ENCODE results near the gene EPN2. TPM values are rescaled to one million over a fixed set of nuclear protein-coding genes. Genes with fewer than 3 reads are reported as not detected.

Gene EPN2
- total RNA-seq, 1 donor from 2014 or later: 18.3 TPM

GRCh38 chr17:19264268-19264667, 27.1 kb downstream of the EPN2 start:
- Histone ChIP-seq H3K4me3 (ENCODE audit: low read length in 3 of 3) (no peak overlapping the region), H3K27me3 (ENCODE audit: control insufficient read depth in 3 of 3, insufficient read depth in 3 of 3, low read length in 3 of 3) (no peaks in the 10 kb centered on the region), H3K27ac (ENCODE audit: low read depth, low read length) (peak overlapping the region; percentile 91), H3K36me3 (ENCODE audit: control insufficient read depth in 3 of 3, insufficient read depth in 3 of 3, low read length in 3 of 3) (no peaks in the 10 kb centered on the region), H3K9me3 (ENCODE audit: control insufficient read depth in 3 of 3, low read length in 3 of 3) (no peaks in the 10 kb centered on the region), H3K4me1 (ENCODE audit: control insufficient read depth in 3 of 3, insufficient read depth in 3 of 3, low read length in 3 of 3) (peaks cover 50 to 64% (median 59%) of the 10 kb centered on the region in 3 donors), H3K9ac (ENCODE audit: low read depth in 1 of 3, low read length in 3 of 3) (peak overlapping the region in 2 of 3 donors; percentile 10 to 47)

- H3K9me3 ChIP-seq (ENCODE audit: control insufficient read depth in 3 of 3, low read length in 3 of 3): no peaks in the 10 kb centered on the region
- H3K4me3 ChIP-seq (ENCODE audit: low read length in 3 of 3): no peak overlapping the region
- peak overlapping the region; percentile 91 for H3K27ac ChIP-seq (ENCODE audit: low read depth, low read length)
- no peaks in the 10 kb centered on the region for H3K36me3 ChIP-seq (ENCODE audit: control insufficient read depth in 3 of 3, insufficient read depth in 3 of 3, low read length in 3 of 3)
- no peaks in the 10 kb centered on the region for H3K27me3 ChIP-seq (ENCODE audit: control insufficient read depth in 3 of 3, insufficient read depth in 3 of 3, low read length in 3 of 3)
- H3K4me1 ChIP-seq (ENCODE audit: control insufficient read depth in 3 of 3, insufficient read depth in 3 of 3, low read length in 3 of 3): peaks cover 52 to 66% (median 60%) of the 10 kb centered on the region in 3 donors
- peak overlapping the region in 2 of 3 donors; percentile 10 to 47 for H3K9ac ChIP-seq (ENCODE audit: low read depth in 1 of 3, low read length in 3 of 3)
Observed at GRCh38 chr17:19264681-19265080, 27.5 kb downstream of the EPN2 start.

GRCh38 chr17:19265755-19266154, 28.6 kb downstream of the EPN2 start:
- Histone ChIP-seq H3K9ac (ENCODE audit: low read depth in 1 of 3, low read length in 3 of 3) (no peak overlapping the region), H3K27ac (ENCODE audit: low read depth, low read length) (no peak overlapping the region), H3K27me3 (ENCODE audit: control insufficient read depth in 3 of 3, insufficient read depth in 3 of 3, low read length in 3 of 3) (no peaks in the 10 kb centered on the region), H3K9me3 (ENCODE audit: control insufficient read depth in 3 of 3, low read length in 3 of 3) (no peaks in the 10 kb centered on the region), H3K36me3 (ENCODE audit: control insufficient read depth in 3 of 3, insufficient read depth in 3 of 3, low read length in 3 of 3) (no peaks in the 10 kb centered on the region), H3K4me3 (ENCODE audit: low read length in 3 of 3) (peak overlapping the region in 1 of 3 donors; percentile 8), H3K4me1 (ENCODE audit: control insufficient read depth in 3 of 3, insufficient read depth in 3 of 3, low read length in 3 of 3) (peaks cover 51 to 68% (median 64%) of the 10 kb centered on the region in 3 donors)

- Histone ChIP-seq H3K27ac (ENCODE audit: low read depth, low read length) (no peak overlapping the region), H3K9me3 (ENCODE audit: control insufficient read depth in 3 of 3, low read length in 3 of 3) (no peaks in the 10 kb centered on the region), H3K4me3 (ENCODE audit: low read length in 3 of 3) (no peak overlapping the region), H3K36me3 (ENCODE audit: control insufficient read depth in 3 of 3, insufficient read depth in 3 of 3, low read length in 3 of 3) (no peaks in the 10 kb centered on the region), H3K27me3 (ENCODE audit: control insufficient read depth in 3 of 3, insufficient read depth in 3 of 3, low read length in 3 of 3) (no peaks in the 10 kb centered on the region), H3K9ac (ENCODE audit: low read depth in 1 of 3, low read length in 3 of 3) (no peak overlapping the region), H3K4me1 (ENCODE audit: control insufficient read depth in 3 of 3, insufficient read depth in 3 of 3, low read length in 3 of 3) (peaks cover 56 to 76% (median 74%) of the 10 kb centered on the region in 3 donors)
Observed at GRCh38 chr17:19268611-19269010, 31.4 kb downstream of the EPN2 start.

- H3K9ac ChIP-seq (ENCODE audit: low read depth in 1 of 3, low read length in 3 of 3): no peak overlapping the region
- H3K4me1 ChIP-seq (ENCODE audit: control insufficient read depth in 3 of 3, insufficient read depth in 3 of 3, low read length in 3 of 3): peaks cover 53 to 72% (median 71%) of the 10 kb centered on the region in 3 donors
- peaks cover 3 to 4% (median 3%) of the 10 kb centered on the region in 3 donors for H3K36me3 ChIP-seq (ENCODE audit: control insufficient read depth in 3 of 3, insufficient read depth in 3 of 3, low read length in 3 of 3)
- H3K9me3 ChIP-seq (ENCODE audit: control insufficient read depth in 3 of 3, low read length in 3 of 3): no peaks in the 10 kb centered on the region
- H3K27ac ChIP-seq (ENCODE audit: low read depth, low read length): no peak overlapping the region
- H3K4me3 ChIP-seq (ENCODE audit: low read length in 3 of 3): no peak overlapping the region
- H3K27me3 ChIP-seq (ENCODE audit: control insufficient read depth in 3 of 3, insufficient read depth in 3 of 3, low read length in 3 of 3): no peaks in the 10 kb centered on the region
Observed at GRCh38 chr17:19269106-19269505, 31.9 kb downstream of the EPN2 start.

GRCh38 chr17:19269641-19270040, 32.5 kb downstream of the EPN2 start:
- Histone ChIP-seq H3K36me3 (ENCODE audit: control insufficient read depth in 3 of 3, insufficient read depth in 3 of 3, low read length in 3 of 3) (peaks cover 3 to 4% (median 4%) of the 10 kb centered on the region in 3 donors), H3K9me3 (ENCODE audit: control insufficient read depth in 3 of 3, low read length in 3 of 3) (no peaks in the 10 kb centered on the region), H3K27me3 (ENCODE audit: control insufficient read depth in 3 of 3, insufficient read depth in 3 of 3, low read length in 3 of 3) (no peaks in the 10 kb centered on the region), H3K4me3 (ENCODE audit: low read length in 3 of 3) (no peak overlapping the region), H3K4me1 (ENCODE audit: control insufficient read depth in 3 of 3, insufficient read depth in 3 of 3, low read length in 3 of 3) (peaks cover 51 to 67% (median 66%) of the 10 kb centered on the region in 3 donors), H3K9ac (ENCODE audit: low read depth in 1 of 3, low read length in 3 of 3) (no peak overlapping the region), H3K27ac (ENCODE audit: low read depth, low read length) (no peak overlapping the region)

- Histone ChIP-seq H3K9me3 (ENCODE audit: control insufficient read depth in 3 of 3, low read length in 3 of 3) (no peaks in the 10 kb centered on the region), H3K4me3 (ENCODE audit: low read length in 3 of 3) (no peak overlapping the region), H3K27me3 (ENCODE audit: control insufficient read depth in 3 of 3, insufficient read depth in 3 of 3, low read length in 3 of 3) (no peaks in the 10 kb centered on the region), H3K9ac (ENCODE audit: low read depth in 1 of 3, low read length in 3 of 3) (no peak overlapping the region), H3K27ac (ENCODE audit: low read depth, low read length) (no peak overlapping the region), H3K4me1 (ENCODE audit: control insufficient read depth in 3 of 3, insufficient read depth in 3 of 3, low read length in 3 of 3) (peaks cover 52 to 66% (median 64%) of the 10 kb centered on the region in 3 donors), H3K36me3 (ENCODE audit: control insufficient read depth in 3 of 3, insufficient read depth in 3 of 3, low read length in 3 of 3) (peaks cover 3 to 4% (median 4%) of the 10 kb centered on the region in 3 donors)
Observed at GRCh38 chr17:19270347-19270703, 33.2 kb downstream of the EPN2 start.

- H3K9ac ChIP-seq (ENCODE audit: low read depth in 1 of 3, low read length in 3 of 3): peak overlapping the region in 1 of 3 donors; percentile 1
- no peak overlapping the region for H3K27ac ChIP-seq (ENCODE audit: low read depth, low read length)
- peaks cover 3 to 4% (median 4%) of the 10 kb centered on the region in 3 donors for H3K36me3 ChIP-seq (ENCODE audit: control insufficient read depth in 3 of 3, insufficient read depth in 3 of 3, low read length in 3 of 3)
- H3K4me1 ChIP-seq (ENCODE audit: control insufficient read depth in 3 of 3, insufficient read depth in 3 of 3, low read length in 3 of 3): peaks cover 50 to 60% (median 59%) of the 10 kb centered on the region in 3 donors
- no peaks in the 10 kb centered on the region for H3K9me3 ChIP-seq (ENCODE audit: control insufficient read depth in 3 of 3, low read length in 3 of 3)
- no peak overlapping the region for H3K4me3 ChIP-seq (ENCODE audit: low read length in 3 of 3)
- no peaks in the 10 kb centered on the region for H3K27me3 ChIP-seq (ENCODE audit: control insufficient read depth in 3 of 3, insufficient read depth in 3 of 3, low read length in 3 of 3)
Observed at GRCh38 chr17:19270704-19271611, 33.8 kb downstream of the EPN2 start.

- Histone ChIP-seq H3K4me1 (ENCODE audit: control insufficient read depth in 3 of 3, insufficient read depth in 3 of 3, low read length in 3 of 3) (peaks cover 48 to 58% (median 58%) of the 10 kb centered on the region in 3 donors), H3K9ac (ENCODE audit: low read depth in 1 of 3, low read length in 3 of 3) (no peak overlapping the region), H3K4me3 (ENCODE audit: low read length in 3 of 3) (no peak overlapping the region), H3K27me3 (ENCODE audit: control insufficient read depth in 3 of 3, insufficient read depth in 3 of 3, low read length in 3 of 3) (no peaks in the 10 kb centered on the region), H3K9me3 (ENCODE audit: control insufficient read depth in 3 of 3, low read length in 3 of 3) (no peaks in the 10 kb centered on the region), H3K36me3 (ENCODE audit: control insufficient read depth in 3 of 3, insufficient read depth in 3 of 3, low read length in 3 of 3) (peaks cover 3 to 4% (median 4%) of the 10 kb centered on the region in 3 donors), H3K27ac (ENCODE audit: low read depth, low read length) (no peak overlapping the region)
Observed at GRCh38 chr17:19271780-19272357, 34.7 kb downstream of the EPN2 start.

- Histone ChIP-seq H3K27ac (ENCODE audit: low read depth, low read length) (no peak overlapping the region), H3K4me1 (ENCODE audit: control insufficient read depth in 3 of 3, insufficient read depth in 3 of 3, low read length in 3 of 3) (peaks cover 43 to 51% (median 50%) of the 10 kb centered on the region in 3 donors), H3K36me3 (ENCODE audit: control insufficient read depth in 3 of 3, insufficient read depth in 3 of 3, low read length in 3 of 3) (peaks cover 3 to 4% (median 4%) of the 10 kb centered on the region in 3 donors), H3K27me3 (ENCODE audit: control insufficient read depth in 3 of 3, insufficient read depth in 3 of 3, low read length in 3 of 3) (no peaks in the 10 kb centered on the region), H3K9me3 (ENCODE audit: control insufficient read depth in 3 of 3, low read length in 3 of 3) (no peaks in the 10 kb centered on the region), H3K9ac (ENCODE audit: low read depth in 1 of 3, low read length in 3 of 3) (no peak overlapping the region), H3K4me3 (ENCODE audit: low read length in 3 of 3) (no peak overlapping the region)
Observed at GRCh38 chr17:19273731-19274130, 36.6 kb downstream of the EPN2 start.

Measured in skeletal muscle tissue (tissue), 4 donors.